Brain microvascular endothelial cell (primary cell): Measurements from ENCODE around the gene TENT4A.

Experiments used
- DNase-seq: peaks from one replicate; pipeline ENCODE4 v3.0.0-alpha.2; 2020
- H3K27ac ChIP-seq: fragments of 250-450 bp; sonication (Bioruptor Pico); 2 replicates; pipeline ENCODE4 v1.5.1; 2020; ENCODE audit warnings: mild to moderate bottlenecking, moderate library complexity
- H3K27me3 ChIP-seq: fragments of 250-450 bp; sonication (Bioruptor Pico); replicated peaks from 2 replicates; pipeline ENCODE4 v1.5.1; 2020; ENCODE audit warnings: mild to moderate bottlenecking
- H3K36me3 ChIP-seq: fragments of 250-450 bp; sonication (Bioruptor Pico); replicated peaks from 2 replicates; pipeline ENCODE4 v1.5.1; 2020; ENCODE audit warnings: mild to moderate bottlenecking
- H3K4me3 ChIP-seq: 2 replicates; pipeline ENCODE4 v1.5.1; 2011; ENCODE audit warnings: low read depth, mild to moderate bottlenecking, control low read depth, low read length, moderate library complexity
- in situ Hi-C: cut with HindIII; loops from 2 replicates; pipeline ENCODE4 v1.10.0; 2017; ENCODE audit warnings: low sequenced_read_pairs, low pct_ligation_motif_present
- TF ChIP-seq, protein P1 (sequence below): IDR thresholded peaks from 2 replicates; pipeline ENCODE4 v1.5.1; 2011; ENCODE audit warnings: low read depth, mild to moderate bottlenecking, moderate library complexity, low read length, control low read depth, inconsistent platforms; ENCODE audit errors: missing control alignments

TENT4A gene

DNA sequence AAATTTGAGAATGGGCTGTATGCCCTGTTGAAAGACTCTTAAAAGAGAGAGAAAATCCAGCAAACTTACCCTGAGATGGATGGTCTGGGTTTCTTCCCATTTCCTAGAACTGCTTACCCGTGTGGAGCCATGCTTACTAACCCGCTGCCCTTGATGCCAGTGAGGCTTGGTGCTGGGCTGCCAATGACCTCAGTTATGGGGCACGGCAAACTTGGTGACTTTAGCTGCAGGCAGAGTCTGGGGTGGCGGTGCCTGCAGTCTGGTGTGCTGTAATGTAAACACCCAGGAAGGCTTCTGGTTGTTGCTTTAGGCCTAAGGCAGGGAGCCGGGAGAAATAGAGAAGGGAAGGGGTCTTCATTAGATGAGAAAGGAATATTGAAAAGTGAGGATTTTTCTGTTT, 7.3 kb upstream of the TENT4A start:
- in situ Hi-C loops: no loop called here
- Histone ChIP-seq H3K4me3 (no peak overlapping the region), H3K36me3 (no peaks in the 10 kb centered on the region), H3K27me3 (no peaks in the 10 kb centered on the region), H3K27ac (no peak overlapping the region)
- TF ChIP-seq, protein P1, sequence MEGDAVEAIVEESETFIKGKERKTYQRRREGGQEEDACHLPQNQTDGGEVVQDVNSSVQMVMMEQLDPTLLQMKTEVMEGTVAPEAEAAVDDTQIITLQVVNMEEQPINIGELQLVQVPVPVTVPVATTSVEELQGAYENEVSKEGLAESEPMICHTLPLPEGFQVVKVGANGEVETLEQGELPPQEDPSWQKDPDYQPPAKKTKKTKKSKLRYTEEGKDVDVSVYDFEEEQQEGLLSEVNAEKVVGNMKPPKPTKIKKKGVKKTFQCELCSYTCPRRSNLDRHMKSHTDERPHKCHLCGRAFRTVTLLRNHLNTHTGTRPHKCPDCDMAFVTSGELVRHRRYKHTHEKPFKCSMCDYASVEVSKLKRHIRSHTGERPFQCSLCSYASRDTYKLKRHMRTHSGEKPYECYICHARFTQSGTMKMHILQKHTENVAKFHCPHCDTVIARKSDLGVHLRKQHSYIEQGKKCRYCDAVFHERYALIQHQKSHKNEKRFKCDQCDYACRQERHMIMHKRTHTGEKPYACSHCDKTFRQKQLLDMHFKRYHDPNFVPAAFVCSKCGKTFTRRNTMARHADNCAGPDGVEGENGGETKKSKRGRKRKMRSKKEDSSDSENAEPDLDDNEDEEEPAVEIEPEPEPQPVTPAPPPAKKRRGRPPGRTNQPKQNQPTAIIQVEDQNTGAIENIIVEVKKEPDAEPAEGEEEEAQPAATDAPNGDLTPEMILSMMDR: no peak
- no peak for DNase-seq

DNA sequence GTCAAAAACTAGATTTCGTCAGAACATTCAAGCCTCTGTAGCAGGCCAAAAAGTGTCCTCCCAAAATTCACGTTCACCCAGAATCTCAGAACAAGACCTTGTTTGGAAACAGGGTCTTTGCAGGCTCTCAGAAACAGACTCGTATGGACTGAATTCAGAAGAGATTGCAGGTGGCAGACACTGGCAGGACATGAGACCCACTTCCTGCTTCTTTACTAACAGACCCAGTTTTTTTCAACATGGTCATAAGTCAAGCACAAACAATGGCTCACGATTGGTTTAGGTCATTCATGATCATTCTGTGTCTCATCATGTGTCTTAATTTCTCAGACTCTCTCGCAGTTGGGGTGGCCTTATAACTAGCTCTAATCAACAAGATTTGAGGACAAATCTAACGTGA, 5.4 kb upstream of the TENT4A start:
- Histone ChIP-seq H3K27me3 (no peaks in the 10 kb centered on the region), H3K36me3 (no peaks in the 10 kb centered on the region), H3K27ac (no peak overlapping the region), H3K4me3 (no peak overlapping the region)
- no peak for DNase-seq
- in situ Hi-C loops: no loop called here
- TF ChIP-seq, protein P1: no peak

DNA sequence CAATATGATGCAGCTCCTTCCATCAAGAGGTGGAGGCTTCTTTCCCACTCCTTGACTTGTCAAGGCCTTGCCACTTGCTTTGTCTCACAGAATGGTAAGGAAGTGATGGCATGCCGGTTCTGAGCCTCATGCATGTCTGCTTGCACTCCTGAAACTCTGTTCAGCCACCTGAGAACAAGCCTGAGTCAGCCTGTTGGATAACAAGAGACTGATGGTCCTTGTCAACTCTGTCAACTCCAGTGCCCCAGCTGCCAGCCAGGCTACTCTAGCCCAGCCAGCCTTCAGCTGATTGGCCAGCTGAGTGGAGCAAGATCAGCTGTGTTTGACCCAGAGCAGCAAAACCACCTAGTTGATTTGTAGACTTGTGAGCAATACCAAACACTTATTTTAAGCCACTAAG, 4.4 kb upstream of the TENT4A start:
- DNase-seq: no peak
- in situ Hi-C loops: no loop called here
- H3K36me3 ChIP-seq: no peaks in the 10 kb centered on the region
- TF ChIP-seq, protein P1: no peak
- H3K4me3 ChIP-seq: no peak overlapping the region
- H3K27me3 ChIP-seq: no peaks in the 10 kb centered on the region
- H3K27ac ChIP-seq: no peak overlapping the region

DNA sequence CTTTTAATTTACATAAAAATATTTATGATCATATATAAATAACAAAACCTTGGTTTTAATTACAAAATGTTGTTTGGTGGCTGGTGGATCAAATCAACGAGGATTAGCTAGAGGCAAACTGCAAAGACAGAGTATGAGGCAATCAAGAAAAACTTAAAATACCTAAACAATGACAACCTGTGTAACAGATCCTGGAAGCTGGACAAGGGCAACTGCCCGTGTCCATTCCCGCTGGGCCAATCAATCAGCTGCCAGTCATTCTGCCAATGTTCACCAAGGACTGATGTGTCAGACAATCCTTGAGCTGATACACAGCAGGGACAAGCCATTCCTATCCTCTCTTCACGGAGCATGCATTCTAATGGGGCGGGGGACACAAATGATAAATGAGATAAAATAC, 3.2 kb upstream of the TENT4A start:
- in situ Hi-C loops: no loop called here
- DNase-seq: no peak
- H3K36me3 ChIP-seq: no peaks in the 10 kb centered on the region
- no peaks in the 10 kb centered on the region for H3K27me3 ChIP-seq
- TF ChIP-seq, protein P1: no peak
- H3K4me3 ChIP-seq: no peak overlapping the region
- no peak overlapping the region for H3K27ac ChIP-seq

DNA sequence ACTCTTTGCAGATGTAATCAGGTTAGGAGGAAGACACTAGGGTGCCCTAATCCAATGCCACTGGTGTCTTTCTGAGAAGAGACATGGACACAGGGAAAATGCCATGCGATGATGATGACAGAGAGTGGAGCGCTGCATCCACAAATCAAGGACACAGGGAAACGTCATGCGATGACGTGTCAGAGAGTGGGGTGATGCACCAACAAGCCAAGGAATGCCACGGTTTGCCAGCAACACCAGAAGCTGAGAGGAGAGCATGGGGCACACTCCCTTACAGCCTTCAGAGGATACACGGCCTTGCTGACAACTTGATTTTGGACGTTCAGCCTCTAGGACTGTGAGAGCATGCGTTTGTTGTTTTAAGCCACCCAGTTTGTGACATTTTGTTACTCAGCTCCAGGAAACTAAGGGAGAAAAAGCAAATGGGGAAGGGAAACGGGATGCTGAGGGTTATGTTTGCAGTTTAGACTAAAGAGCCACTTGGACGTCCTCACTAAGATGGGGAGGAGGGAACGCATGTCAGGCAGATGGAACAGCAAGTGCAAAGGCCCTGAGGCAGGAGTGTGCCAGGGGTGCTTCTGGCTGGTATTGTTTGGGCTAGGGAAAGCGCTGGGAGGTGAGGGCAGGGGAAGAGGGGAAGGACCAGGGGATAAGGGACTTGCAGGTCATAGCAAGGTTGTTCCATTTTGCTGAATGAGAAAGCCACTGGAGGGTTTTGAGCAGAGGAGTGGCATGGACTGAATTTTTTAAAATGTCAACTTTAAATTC, 2.5 kb upstream of the TENT4A start:
- Histone ChIP-seq H3K4me3 (no peak overlapping the region), H3K36me3 (no peaks in the 10 kb centered on the region), H3K27me3 (no peaks in the 10 kb centered on the region), H3K27ac (no peak overlapping the region)
- TF ChIP-seq, protein P1: no peak
- no peak for DNase-seq
- in situ Hi-C loops: no loop called here
